HL-60 (cell line): ENCODE data around the gene CTNNA3.

ENCODE experiments used
- DNase-seq, 2 experiments: peaks; one replicate each; pipeline ENCODE4 v3.0.0-alpha.2; 2010 to 2020; ENCODE audit warnings: low read depth in 1 of 2, low spot score in 1 of 2
- H3K27ac ChIP-seq: fragments of 250-450 bp; sonication (Bioruptor Pico); replicated peaks from 2 replicates; pipeline ENCODE4 v1.5.1; 2020; ENCODE audit warnings: mild to moderate bottlenecking, moderate library complexity
- H3K27me3 ChIP-seq: fragments of 250-450 bp; sonication (Bioruptor Pico); 2 replicates; pipeline ENCODE4 v1.5.1; 2021; ENCODE audit warnings: mild to moderate bottlenecking, moderate library complexity; ENCODE audit not compliant: insufficient read depth, poor library complexity, severe bottlenecking
- H3K4me3 ChIP-seq: replicated peaks from 2 replicates; pipeline ENCODE4 v1.5.1; 2011; ENCODE audit warnings: mild to moderate bottlenecking, control low read depth, low read length; ENCODE audit not compliant: insufficient read depth
- CTCF ChIP-seq: IDR thresholded peaks from one replicate; pipeline ENCODE4 v1.5.1; 2011; ENCODE audit warnings: low read length, control low read depth, inconsistent platforms; ENCODE audit not compliant: insufficient read depth
- GABPA ChIP-seq: IDR thresholded peaks from 2 replicates; pipeline ENCODE4 v1.6.1; 2012; ENCODE audit warnings: low read depth
- POLR2AphosphoS5 ChIP-seq: IDR thresholded peaks from 2 replicates; pipeline ENCODE4 v1.6.1; 2012; ENCODE audit warnings: low read depth
- REST ChIP-seq: IDR thresholded peaks from 2 replicates; pipeline ENCODE4 v1.6.1; 2012; ENCODE audit warnings: low read depth; ENCODE audit not compliant: insufficient replicate concordance
- SPI1 ChIP-seq: IDR thresholded peaks from 2 replicates; pipeline ENCODE4 v1.6.1; 2012; ENCODE audit warnings: low read depth, mild to moderate bottlenecking, borderline replicate concordance

CTNNA3 gene

GRCh38 chr10:65903620-65904019, 1792.4 kb downstream of the CTNNA3 start:
- TF ChIP-seq REST: no peak
- TF ChIP-seq GABPA: no peak
- TF ChIP-seq CTCF: no peak
- TF ChIP-seq SPI1: no peak
- TF ChIP-seq POLR2AphosphoS5: no peak

GRCh38 chr10:65900271-65900670, 1795.7 kb downstream of the CTNNA3 start:
- DNase-seq: no peak
- Histone ChIP-seq H3K27me3 (no peaks in the 10 kb centered on the region), H3K4me3 (no peak overlapping the region), H3K27ac (no peak overlapping the region)
- TF ChIP-seq POLR2AphosphoS5 (no peak), CTCF (no peak), SPI1 (no peak), GABPA (no peak), REST (no peak)

More at GRCh38 chr10:65903620-65904019, 1792.4 kb downstream of the CTNNA3 start:
- Histone ChIP-seq H3K4me3 (no peak overlapping the region), H3K27ac (no peak overlapping the region), H3K27me3 (no peaks in the 10 kb centered on the region)
- DNase-seq: no peak

GRCh38 chr10:65898055-65898454, 1797.9 kb downstream of the CTNNA3 start:
- TF ChIP-seq SPI1 (peak; percentile 35), GABPA (no peak)
- no peak for DNase-seq
- Histone ChIP-seq H3K27me3 (no peaks in the 10 kb centered on the region), H3K4me3 (no peak overlapping the region), H3K27ac (no peak overlapping the region)

GRCh38 chr10:65894961-65895360, 1801.0 kb downstream of the CTNNA3 start:
- H3K4me3 ChIP-seq: no peak overlapping the region
- TF ChIP-seq GABPA (no peak), SPI1 (no peak), POLR2AphosphoS5 (no peak), CTCF (no peak), REST (no peak)
- H3K27ac ChIP-seq: no peak overlapping the region
- H3K27me3 ChIP-seq: no peaks in the 10 kb centered on the region
- DNase-seq: no peak
